HG02884 (cell line): ENCODE measurements around the gene CIPC.

Experiments used
- ATAC-seq: cut with Tn5 transposase; IDR thresholded peaks from one replicate; pipeline ENCODE4 v1.9.1; 2021; ENCODE audit warnings: mild to moderate bottlenecking, moderate library complexity; ENCODE audit not compliant: unreplicated experiment

CIPC gene

DNA sequence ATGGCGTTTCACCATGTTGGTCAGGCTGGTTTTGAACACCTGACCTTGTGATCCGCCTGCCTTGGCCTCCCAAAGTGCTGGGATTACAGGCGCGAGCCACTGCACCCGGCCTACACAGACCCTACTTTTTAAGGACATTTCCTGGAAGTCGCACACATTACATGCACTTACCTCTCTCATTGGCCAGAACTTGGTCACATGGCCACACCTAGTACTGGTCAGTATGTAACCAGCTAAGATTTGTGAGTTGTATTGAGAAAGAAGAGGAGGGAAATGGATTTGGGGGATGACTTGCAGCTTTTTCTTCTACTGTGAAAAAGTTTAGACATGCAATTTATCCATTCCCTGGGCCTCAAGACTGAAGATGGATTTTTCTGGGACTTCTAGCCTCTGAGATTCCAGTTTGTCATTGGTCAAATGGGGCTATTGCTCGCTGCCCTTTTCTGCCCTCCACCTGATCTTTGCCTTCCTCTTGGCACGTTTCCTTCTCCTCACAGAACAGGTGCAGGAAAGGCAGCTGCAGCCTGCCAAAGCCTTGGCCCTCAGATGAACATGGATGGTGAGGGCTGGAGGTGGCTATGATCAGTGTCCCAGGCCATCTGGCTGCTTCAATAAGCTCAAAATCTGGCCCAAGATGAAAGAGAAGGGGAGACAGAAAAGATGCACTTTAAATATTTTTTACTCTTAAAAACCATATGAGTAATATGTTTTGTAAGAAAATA, 50.6 kb downstream of the CIPC start:
- ATAC-seq: no peak

- no peak for ATAC-seq
These were observed 53.2 kb downstream of the CIPC start for GRCh38 chr14:77151245-77151644.

- ATAC-seq: no peak
These were observed 54.0 kb downstream of the CIPC start for GRCh38 chr14:77151918-77152588.

GRCh38 chr14:77153802-77154201, 55.7 kb downstream of the CIPC start:
- ATAC-seq: no peak

DNA sequence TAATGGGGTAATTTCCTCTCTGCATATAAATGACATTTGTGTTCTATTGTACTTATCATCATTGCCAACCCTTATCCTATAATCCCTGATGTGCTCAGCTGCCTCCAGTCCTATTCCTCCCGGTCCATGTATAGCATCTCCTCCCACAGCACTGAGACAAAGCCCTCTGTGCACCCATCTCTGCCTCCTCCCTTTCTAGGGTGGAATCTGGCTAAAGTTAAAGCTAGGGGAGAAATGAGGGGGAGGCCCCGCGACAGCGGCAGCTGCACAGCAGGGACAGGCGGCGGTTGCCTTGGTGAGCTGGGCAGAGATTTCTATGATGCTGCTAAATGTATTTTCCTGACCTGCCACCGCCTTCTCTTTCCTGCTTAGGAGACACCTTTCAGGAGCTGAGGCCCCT, 56.4 kb downstream of the CIPC start:
- ATAC-seq: no peak

DNA sequence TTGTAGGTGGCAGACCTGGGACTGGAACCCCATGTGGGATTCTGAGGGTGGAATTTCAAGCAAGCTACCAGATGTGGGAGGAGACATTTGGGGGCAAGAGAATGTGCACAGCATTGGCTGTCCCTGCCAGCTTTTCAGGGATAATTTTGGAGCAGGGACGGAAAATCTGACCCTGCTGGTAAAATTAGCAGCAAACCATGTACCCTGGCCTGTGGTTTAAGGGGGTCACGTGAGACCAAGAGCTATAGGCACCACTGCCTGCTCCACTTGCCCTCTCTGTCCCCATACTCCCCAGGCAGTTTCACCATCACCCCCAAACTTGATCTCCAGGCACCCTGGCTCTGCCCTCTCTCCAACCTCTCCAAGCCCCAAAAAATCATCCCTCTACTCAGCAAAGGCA, 57.0 kb downstream of the CIPC start:
- ATAC-seq: no peak

DNA sequence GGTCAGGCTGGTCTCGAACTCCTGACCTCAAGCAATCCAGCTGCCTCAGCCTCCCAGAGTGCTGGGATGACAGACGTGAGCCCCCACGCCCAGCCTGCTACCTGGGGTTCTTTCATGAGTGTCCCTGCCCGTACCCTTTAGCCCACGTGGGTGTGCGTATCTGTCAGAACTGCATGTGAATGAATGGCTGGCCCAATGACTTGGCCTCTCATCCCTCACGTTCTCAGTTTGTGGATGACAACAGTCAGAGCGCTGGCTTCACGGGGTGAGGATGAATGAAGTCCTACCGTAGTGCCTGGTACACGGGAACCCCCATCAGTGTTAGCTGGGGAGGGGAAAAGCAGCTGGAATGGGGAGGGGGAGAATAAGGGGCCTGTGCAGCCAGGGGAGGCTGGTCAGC, 59.7 kb downstream of the CIPC start:
- ATAC-seq: no peak

DNA sequence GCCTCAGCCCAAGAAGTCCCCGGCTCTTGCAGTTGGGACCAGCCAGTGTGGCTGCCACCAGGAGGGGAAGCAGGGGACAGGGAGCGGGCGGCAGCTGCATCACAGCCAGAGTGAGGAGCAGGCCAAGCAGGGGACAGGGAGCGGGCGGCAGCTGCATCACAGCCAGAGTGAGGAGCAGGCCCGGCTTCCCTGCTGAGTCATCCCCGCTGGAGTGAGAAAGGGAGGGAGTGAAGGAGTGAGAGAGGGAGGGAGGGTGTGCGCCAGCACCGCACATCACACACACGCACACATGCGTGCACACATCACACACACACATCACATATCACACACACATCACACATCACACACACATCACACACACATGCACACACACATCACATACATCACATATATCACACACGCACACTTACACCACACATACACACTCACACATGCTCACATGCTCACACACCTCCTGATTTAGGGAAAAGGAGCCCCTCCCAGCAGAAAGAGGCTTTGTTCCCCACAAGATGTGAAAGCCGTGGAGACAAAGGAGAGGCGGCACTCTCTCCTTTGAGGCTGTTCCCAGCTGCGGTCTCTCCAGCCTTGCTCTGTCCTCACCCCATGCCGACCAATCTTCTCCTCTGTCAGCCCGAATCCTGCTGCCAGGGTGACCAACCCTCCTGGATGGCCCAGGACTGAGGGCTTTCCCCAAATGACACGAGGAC, 60.3 kb downstream of the CIPC start:
- no peak for ATAC-seq

DNA sequence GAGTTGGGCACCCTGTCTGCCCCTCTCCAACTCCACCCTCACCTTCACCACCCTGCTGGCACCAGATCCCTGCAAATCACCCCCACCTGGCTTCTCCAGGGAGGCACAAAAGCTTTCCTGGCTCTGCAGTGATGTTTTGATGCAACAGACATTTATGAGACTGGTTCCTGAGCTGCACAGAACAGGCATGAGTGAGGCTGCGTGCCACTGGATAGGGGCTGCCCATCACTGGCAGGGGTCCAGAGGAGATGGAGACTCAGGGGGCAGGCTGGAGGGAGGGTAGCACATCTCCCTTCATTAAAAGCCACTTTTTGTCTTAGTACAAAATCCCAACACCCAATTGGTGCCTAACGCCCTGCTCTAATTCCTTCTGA, 60.8 kb downstream of the CIPC start:
- ATAC-seq: no peak

DNA sequence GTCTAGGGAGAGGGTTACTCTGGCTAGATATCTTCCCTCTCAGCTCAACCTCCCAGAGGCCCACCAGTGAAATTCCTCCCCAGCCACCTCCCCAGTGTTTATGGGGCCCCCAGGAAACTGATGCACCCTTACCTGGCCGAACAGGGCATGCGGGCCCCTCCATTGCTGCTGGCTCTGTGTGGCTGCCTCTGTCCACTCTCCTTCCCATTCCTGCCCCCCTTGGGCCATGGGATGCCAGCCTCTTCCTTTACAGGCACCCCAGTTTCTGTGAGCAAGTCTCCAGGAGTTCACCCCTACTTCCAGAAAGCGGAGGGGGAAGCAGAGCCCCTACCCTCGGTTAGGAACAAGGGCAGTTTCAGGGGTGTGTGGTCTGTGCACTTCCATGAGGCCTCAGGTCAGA, 63.0 kb downstream of the CIPC start:
- no peak for ATAC-seq
